Suppressor macrophage treated with lipopolysaccharide for 4 hours (primary cell): ENCODE measurements around the gene MTX2.

Experiments used
- DNase-seq: peaks from one replicate; pipeline ENCODE4 v3.0.0-alpha.2; 2020

Gene MTX2

GRCh38 chr2:176269319-176270099 is at the start of gene MTX2:
Gene MTX2 (plus strand): TSS chr2:176269442. CDS start chr2:176269630, 188 bp downstream.
- peak; percentile 79 for DNase-seq

- no peak for DNase-seq
Observed at GRCh38 chr2:176227874-176228273, 41.4 kb upstream of the MTX2 start.

DNA sequence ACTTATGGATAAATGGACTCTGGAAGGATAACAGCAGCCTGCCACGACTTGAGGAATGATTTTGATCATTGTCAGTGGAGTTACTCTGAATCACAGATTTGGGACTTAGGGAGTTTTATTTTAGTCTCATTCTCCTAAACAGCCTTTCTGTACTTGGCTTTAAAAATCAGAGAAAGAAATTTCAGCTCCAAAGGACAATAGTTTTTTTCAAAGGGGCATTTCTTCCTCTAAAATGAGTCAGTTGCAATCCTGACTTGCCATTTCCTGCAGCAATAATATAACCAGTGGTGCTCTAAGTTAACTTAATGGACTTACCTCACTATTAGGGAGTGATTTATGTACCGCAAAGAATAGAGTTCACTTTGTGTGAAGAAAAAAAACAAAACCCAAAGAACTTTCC is 35.1 kb upstream of the MTX2 start:
- no peak for DNase-seq

- DNase-seq: no peak
Observed at GRCh38 chr2:176234940-176235339, 34.3 kb upstream of the MTX2 start.

DNA sequence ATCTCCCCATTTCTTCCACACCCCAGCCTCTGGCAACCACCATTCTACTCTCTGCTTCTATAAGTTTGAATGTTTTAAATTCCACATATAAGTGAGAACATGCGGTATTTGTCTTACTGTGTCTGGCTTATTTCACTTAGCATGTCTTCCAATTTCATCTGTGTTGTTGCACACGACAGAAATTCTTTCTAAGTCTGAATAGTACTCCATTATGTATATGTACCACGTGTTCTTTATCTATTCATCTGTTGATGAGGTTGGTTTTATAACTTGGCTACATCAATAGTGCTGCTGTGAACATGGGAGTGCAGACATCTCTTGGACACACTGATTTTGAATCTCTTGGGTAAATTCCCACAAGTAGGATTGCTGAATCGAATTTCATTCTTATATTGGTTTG is 31.8 kb upstream of the MTX2 start:
- no peak for DNase-seq

DNA sequence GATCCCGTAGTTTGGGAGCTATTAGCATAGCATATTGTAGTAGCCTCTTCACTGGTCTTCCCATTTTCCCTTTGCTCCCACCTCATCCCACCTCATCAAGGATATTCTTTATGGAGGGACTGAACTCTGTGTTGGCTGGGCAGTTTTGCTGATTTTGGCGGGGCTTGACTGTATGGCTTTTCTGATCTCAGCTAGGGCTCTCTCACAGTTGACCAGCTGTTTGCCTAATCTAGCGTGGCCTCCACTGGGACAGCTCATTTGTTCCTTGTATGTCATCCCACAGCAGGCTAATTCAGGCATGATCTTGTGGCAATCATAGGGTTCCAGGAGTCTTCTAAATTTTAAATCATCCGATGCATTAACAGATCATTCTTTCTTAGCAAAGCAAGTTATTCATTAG is 30.2 kb upstream of the MTX2 start:
- no peak for DNase-seq

- DNase-seq: no peak
Observed at GRCh38 chr2:176240301-176240700, 28.9 kb upstream of the MTX2 start.

DNA sequence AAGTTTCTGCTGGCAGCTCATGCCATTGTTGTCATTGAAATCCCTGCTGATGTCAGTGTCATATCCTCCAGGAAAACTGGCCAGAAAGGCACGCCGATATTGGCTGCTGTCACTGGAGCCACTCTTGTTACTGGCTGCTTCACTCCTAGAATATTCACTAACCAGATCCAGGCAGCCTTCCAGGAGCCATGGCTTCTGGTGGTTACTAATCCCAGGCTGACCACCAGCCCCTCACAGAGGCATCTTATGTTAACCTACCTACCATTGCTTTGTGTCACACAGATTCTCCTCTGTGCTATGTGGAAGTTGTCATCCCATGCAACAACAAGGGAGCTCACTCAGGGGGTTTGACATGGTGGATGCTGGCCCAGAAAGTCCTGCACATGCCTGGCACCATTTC is 27.0 kb upstream of the MTX2 start:
- DNase-seq: no peak

GRCh38 chr2:176246331-176246730 is 22.9 kb upstream of the MTX2 start:
- no peak for DNase-seq

GRCh38 chr2:176247859-176248258 is 21.4 kb upstream of the MTX2 start:
- no peak for DNase-seq

DNA sequence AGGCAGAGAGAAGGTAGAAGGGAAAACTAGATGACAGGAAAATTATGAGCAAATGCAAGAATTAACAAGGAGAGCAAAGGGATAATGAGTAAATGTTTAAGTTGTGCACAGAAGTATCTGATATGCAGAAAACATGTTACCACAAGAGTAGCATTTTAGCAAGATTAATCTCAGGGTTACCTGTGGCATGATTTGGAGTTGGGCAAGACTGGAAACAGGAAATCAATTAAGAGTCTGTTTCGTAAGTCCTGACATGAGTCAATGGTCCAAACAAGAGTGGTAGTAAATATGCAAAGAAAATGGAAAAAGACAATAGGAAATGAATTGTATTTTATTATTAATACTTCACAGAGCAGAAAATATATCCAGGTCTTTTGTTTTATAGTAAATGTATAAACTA is 17.3 kb upstream of the MTX2 start:
- DNase-seq: no peak

DNA sequence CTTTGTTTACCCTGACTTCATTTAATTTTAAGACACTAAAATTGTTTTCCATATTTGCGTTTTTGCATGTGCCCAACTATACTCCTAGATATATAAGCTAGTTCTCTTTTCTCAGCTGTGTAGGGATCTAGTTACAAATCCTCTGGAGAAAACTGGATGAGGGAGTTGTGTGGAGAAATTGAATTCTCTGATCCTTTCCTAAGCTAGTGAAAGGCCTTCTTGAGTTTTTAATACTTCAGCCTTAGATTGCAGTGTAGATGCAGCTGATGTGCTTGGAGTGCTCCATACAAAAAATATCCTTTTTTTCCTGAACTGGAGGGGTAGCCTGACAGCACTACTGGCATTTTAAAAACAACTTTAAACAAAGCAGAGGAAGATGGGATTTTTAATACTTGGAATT is 8.6 kb upstream of the MTX2 start:
- no peak for DNase-seq

- DNase-seq: no peak
Observed at GRCh38 chr2:176261136-176261535, 8.1 kb upstream of the MTX2 start.

- no peak for DNase-seq
Observed at GRCh38 chr2:176268976-176269318, 295 bp upstream of the MTX2 start.

GRCh38 chr2:176270100-176270750 is 983 bp downstream of the MTX2 start:
- DNase-seq: no peak

DNA sequence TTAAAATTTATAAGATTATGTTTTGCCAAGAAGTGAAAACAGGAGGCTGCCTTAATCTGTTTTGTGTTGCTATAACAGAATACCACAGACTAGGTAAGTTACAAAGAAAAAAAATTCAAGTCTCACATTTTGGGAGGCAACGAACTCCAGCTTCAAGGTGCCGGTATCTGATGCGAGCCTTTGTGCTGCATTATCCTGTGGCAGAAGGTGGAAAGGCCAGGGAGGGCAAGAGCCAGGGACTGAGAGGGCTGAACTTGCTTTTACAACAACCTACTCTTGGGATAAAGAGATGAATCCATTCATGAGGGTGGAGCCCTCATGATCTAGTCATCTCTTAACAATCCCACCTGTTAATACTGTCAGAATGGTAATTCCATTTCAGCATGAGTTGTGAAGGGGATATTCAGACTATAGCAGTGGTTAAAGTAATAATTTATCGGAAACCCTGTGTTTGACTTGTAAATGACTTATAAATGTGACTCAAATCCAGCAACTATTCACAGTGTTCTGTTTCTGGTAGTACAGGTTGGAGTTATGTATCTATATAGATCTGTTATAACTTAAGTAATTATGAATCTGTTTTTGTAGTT is 3.7 kb downstream of the MTX2 start:
- no peak for DNase-seq

DNA sequence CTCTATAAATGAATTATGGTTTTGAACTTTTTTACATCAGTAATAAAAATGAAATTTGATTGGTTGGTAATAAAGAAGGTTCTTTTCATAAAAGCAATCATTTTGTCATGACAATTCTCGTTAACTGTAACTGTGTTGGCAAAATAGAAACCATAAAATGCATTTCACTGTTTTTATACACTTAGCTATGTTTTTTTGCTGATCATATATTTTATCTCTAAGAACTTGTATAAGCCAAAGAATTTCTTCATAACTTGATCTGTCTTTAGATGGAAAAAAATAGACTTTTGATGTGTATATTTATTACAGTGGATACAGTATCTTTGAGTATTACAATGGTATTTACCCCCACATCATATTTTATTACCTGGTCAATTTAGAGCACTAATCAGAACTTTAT is 9.7 kb downstream of the MTX2 start:
- no peak for DNase-seq

- DNase-seq: no peak
Observed at GRCh38 chr2:176280156-176280555, 10.9 kb downstream of the MTX2 start.

DNA sequence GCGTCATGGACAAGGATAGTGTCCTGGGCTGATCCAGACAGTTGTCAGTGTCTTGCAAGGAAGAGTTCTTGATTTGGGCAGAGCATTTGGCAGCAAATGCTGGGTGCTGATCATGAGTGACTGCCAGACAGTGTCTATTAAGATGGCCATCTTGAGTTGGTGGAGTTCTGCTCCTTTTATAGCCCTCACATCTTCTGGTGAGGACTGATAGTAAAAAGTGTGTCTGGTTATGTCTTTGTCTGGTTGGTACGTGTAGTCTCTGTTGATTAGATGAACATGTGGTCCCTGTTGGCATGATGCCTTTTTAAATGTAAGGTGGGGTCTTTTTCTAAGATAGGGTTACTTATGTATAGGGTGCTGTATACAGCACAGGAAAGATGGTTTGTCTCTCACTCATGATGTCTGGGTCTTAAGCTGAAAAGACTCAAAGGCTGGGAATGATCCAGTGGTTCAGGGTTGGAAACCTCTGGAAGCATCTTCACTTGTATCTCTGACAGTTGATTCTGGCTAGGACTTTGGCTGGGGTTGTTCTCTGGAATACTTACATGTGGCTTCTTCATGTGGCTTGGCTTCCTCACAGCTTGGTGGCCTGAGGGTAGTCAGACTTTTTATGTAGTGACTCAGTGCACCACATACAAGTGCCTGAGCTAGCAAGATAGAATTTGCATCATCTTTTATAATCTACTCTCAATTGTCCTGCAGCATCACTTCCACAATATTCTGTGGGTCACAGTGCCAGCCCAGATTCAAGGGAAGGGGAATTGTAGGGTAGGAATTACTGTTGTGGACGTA is 11.8 kb downstream of the MTX2 start:
- no peak for DNase-seq

DNA sequence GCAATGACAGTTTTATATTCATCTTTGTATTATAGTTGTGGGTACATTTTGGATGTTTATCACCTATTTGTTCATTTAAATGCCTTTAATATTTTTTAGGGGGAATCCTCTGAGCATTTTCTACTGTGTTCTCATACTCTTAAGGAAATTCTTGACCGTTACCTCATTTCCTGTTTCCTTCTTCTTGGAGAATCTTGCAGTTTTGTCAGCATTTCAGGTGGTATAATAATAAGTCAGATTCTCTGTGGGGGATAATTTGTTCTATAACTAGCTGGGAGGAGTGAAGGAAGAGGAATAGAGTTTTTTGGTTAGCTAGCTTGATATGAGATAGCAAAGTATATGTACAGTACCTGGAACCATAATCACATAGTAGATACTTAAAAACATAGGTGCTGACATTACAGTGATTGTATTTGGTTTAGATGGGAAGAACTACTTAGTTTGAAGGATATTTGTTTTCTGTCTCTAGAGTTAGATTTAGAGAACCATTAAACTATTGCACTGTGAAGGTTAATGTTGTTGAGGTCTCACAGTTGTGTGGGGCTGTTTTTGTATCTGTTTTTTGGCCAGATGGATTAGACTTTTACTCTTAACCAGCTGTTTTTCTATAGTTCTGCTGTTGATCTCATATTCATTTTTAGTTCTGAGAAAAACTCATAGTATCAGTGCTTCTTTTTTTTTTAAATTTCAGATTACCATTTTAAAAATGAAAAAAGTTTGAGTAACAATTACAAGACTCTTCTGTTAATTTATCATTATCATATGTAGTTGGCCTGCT is 14.2 kb downstream of the MTX2 start:
- no peak for DNase-seq

GRCh38 chr2:176284461-176285049 is 15.3 kb downstream of the MTX2 start:
- DNase-seq: no peak

- no peak for DNase-seq
Observed at GRCh38 chr2:176285321-176285720, 16.1 kb downstream of the MTX2 start.
